Neural cell (in vitro differentiated cells): ENCODE results near the gene LCE2D. TPM values are rescaled to one million over a fixed set of nuclear protein-coding genes. Genes with fewer than 3 reads are reported as not detected.

Experiments
- H2AFZ ChIP-seq: fragments of 200-600, 300-800 bp; sonication (generic), shearing (Covaris generic); 2 replicates; pipeline ENCODE4 v1.6.0; 2014; ENCODE audit warnings: low read depth, mild to moderate bottlenecking, antibody characterized with exemption, low read length, moderate library complexity
- H3F3A ChIP-seq: fragments of 200-600 bp; shearing (Covaris generic); 2 replicates; pipeline ENCODE4 v1.6.1; 2016; ENCODE audit warnings: mild to moderate bottlenecking, moderate library complexity, mixed read lengths, antibody characterized with exemption, low read length; ENCODE audit not compliant: insufficient read depth, poor library complexity, severe bottlenecking
- H3K27ac ChIP-seq: fragments of 200-600, 300-800 bp; sonication (generic), shearing (Covaris generic); 2 replicates; pipeline ENCODE4 v1.5.1; 2014; ENCODE audit warnings: mild to moderate bottlenecking, low read length, moderate library complexity
- H3K27me3 ChIP-seq: fragments of 300-800, 200-600 bp; sonication (generic), shearing (Covaris generic); 2 replicates; pipeline ENCODE4 v1.6.0; 2014; ENCODE audit warnings: mild to moderate bottlenecking, low read depth, low read length, moderate library complexity; ENCODE audit not compliant: insufficient read depth
- H3K36me3 ChIP-seq: fragments of 300-800, 200-600 bp; sonication (generic), shearing (Covaris generic); 2 replicates; pipeline ENCODE4 v1.5.1; 2014; ENCODE audit warnings: mild to moderate bottlenecking, antibody characterized with exemption, low read length, moderate library complexity; ENCODE audit not compliant: insufficient read depth
- H3K4me2 ChIP-seq: fragments of 300-800, 200-600 bp; sonication (generic), shearing (Covaris generic); 2 replicates; pipeline ENCODE4 v1.6.0; 2014; ENCODE audit warnings: mild to moderate bottlenecking, low read length
- H3K4me3 ChIP-seq: fragments of 300-800, 200-600 bp; sonication (generic), shearing (Covaris generic); 2 replicates; pipeline ENCODE4 v1.5.1; 2014; ENCODE audit warnings: mild to moderate bottlenecking, low read length, moderate library complexity
- H3K79me2 ChIP-seq: fragments of 200-600 bp; shearing (Covaris generic); replicated peaks from 2 replicates; pipeline ENCODE4 v1.6.0; 2014; ENCODE audit warnings: mild to moderate bottlenecking, low read length, moderate library complexity; ENCODE audit not compliant: insufficient read depth
- H3K9ac ChIP-seq: fragments of 300-800, 200-600 bp; sonication (generic), shearing (Covaris generic); 2 replicates; pipeline ENCODE4 v1.6.1; 2016; ENCODE audit warnings: mild to moderate bottlenecking, low read length, mixed read lengths
- H3K9me2 ChIP-seq: fragments of 200-600 bp; shearing (Covaris generic); 2 replicates; pipeline ENCODE4 v1.6.1; 2016; ENCODE audit warnings: mild to moderate bottlenecking, low read length, mixed read lengths; ENCODE audit not compliant: insufficient read depth
- H3K9me3 ChIP-seq: fragments of 200-600, 300-800 bp; sonication (generic), shearing (Covaris generic); 2 replicates; pipeline ENCODE4 v1.6.1; 2016; ENCODE audit warnings: mild to moderate bottlenecking, mixed run types, low read length, moderate library complexity, mixed read lengths
- H4K20me1 ChIP-seq: fragments of 200-600 bp; shearing (Covaris generic); 2 replicates; pipeline ENCODE4 v1.6.1; 2016; ENCODE audit warnings: mild to moderate bottlenecking, mixed run types; ENCODE audit not compliant: insufficient read depth
- CTCF ChIP-seq: fragments of 450-650 bp; IDR thresholded peaks from 2 replicates; pipeline ENCODE4 v1.5.1; 2014; ENCODE audit warnings: antibody characterized with exemption, mild to moderate bottlenecking, moderate library complexity; ENCODE audit not compliant: poor library complexity, severe bottlenecking
- EP300 ChIP-seq: fragments of 450-650 bp; conservative IDR thresholded peaks from 2 replicates; pipeline ENCODE4 v1.6.1; 2014; ENCODE audit warnings: antibody characterized with exemption, mild to moderate bottlenecking, moderate library complexity; ENCODE audit not compliant: poor library complexity, severe bottlenecking
- EZH2 ChIP-seq: fragments of 200-600, 300-800 bp; shearing (Covaris generic), sonication (generic); IDR thresholded peaks from 2 replicates; pipeline ENCODE4 v1.6.1; 2014; ENCODE audit warnings: antibody characterized with exemption, low read length, borderline replicate concordance, mild to moderate bottlenecking; ENCODE audit not compliant: insufficient read depth, poor library complexity, severe bottlenecking
- MXI1 ChIP-seq: fragments of 450-650 bp; conservative IDR thresholded peaks from 2 replicates; pipeline ENCODE4 v1.6.1; 2014; ENCODE audit warnings: antibody characterized with exemption, mild to moderate bottlenecking; ENCODE audit not compliant: poor library complexity, severe bottlenecking
- POLR2AphosphoS5 ChIP-seq: IDR thresholded peaks from 2 replicates; pipeline ENCODE4 v1.6.1; 2012
- RAD21 ChIP-seq: fragments of 450-650 bp; conservative IDR thresholded peaks from 2 replicates; pipeline ENCODE4 v1.6.1; 2014; ENCODE audit warnings: antibody characterized with exemption, mild to moderate bottlenecking, moderate library complexity
- REST ChIP-seq: IDR thresholded peaks from 2 replicates; pipeline ENCODE4 v1.6.1; 2012; ENCODE audit warnings: borderline replicate concordance
- SMC3 ChIP-seq: fragments of 450-650 bp; conservative IDR thresholded peaks from 2 replicates; pipeline ENCODE4 v1.6.1; 2014; ENCODE audit warnings: antibody characterized with exemption, mild to moderate bottlenecking, moderate library complexity; ENCODE audit not compliant: poor library complexity
- TAF1 ChIP-seq: IDR thresholded peaks from 2 replicates; pipeline ENCODE4 v1.6.1; 2012; ENCODE audit warnings: low read depth
- polyA plus RNA-seq: library from polyadenylated mRNA; depleted of rRNA; stranded (reverse); fragments of >200 nt; gene quantifications from 2 replicates; pipeline ENCODE4 v1.2.3, GENCODE V29; 2014

The LCE2D gene
- polyA plus RNA-seq, 1 donor from 2014 or later = not detected

GRCh38 chr1:152679459-152679858 is 16.3 kb downstream of the LCE2D start:
- H3K4me2 ChIP-seq = no peak overlapping the region
- no peak overlapping the region for H3K9ac ChIP-seq
- H2AFZ ChIP-seq = no peak overlapping the region
- H3F3A ChIP-seq = no peaks in the 10 kb centered on the region
- TF ChIP-seq EZH2 = no peak
- no peak for TF ChIP-seq POLR2AphosphoS5
- TF ChIP-seq MXI1 = no peak
- TF ChIP-seq TAF1 = no peak
- no peak for TF ChIP-seq RAD21
- TF ChIP-seq SMC3 = no peak
- H3K9me2 ChIP-seq = no peaks in the 10 kb centered on the region
- no peaks in the 10 kb centered on the region for H4K20me1 ChIP-seq
- no peak overlapping the region for H3K4me3 ChIP-seq
- H3K36me3 ChIP-seq = no peaks in the 10 kb centered on the region
- no peaks in the 10 kb centered on the region for H3K27me3 ChIP-seq
- H3K79me2 ChIP-seq = no peaks in the 10 kb centered on the region
- peaks cover 9% of the 10 kb centered on the region for H3K9me3 ChIP-seq
- H3K27ac ChIP-seq = no peak overlapping the region

- Histone ChIP-seq H3K27ac (no peak overlapping the region), H3F3A (no peaks in the 10 kb centered on the region), H4K20me1 (no peaks in the 10 kb centered on the region), H3K79me2 (no peaks in the 10 kb centered on the region), H3K27me3 (no peaks in the 10 kb centered on the region), H3K9me2 (no peaks in the 10 kb centered on the region), H3K4me3 (no peak overlapping the region), H3K36me3 (no peaks in the 10 kb centered on the region), H2AFZ (no peak overlapping the region), H3K9me3 (peaks cover 9% of the 10 kb centered on the region), H3K9ac (no peak overlapping the region), H3K4me2 (no peak overlapping the region)
- TF ChIP-seq REST = no peak
- no peak for TF ChIP-seq POLR2AphosphoS5
- TF ChIP-seq EP300 = no peak
- no peak for TF ChIP-seq TAF1
- TF ChIP-seq RAD21 = no peak
- TF ChIP-seq SMC3 = no peak
- TF ChIP-seq CTCF = no peak
- no peak for TF ChIP-seq EZH2
- TF ChIP-seq MXI1 = no peak
Observed at GRCh38 chr1:152681616-152682015, 18.4 kb downstream of the LCE2D start.

GRCh38 chr1:152683846-152684245 is 20.7 kb downstream of the LCE2D start:
- TF ChIP-seq EZH2 (no peak), CTCF (no peak), TAF1 (no peak), SMC3 (no peak), REST (no peak), RAD21 (no peak), POLR2AphosphoS5 (no peak), EP300 (no peak), MXI1 (no peak)
- Histone ChIP-seq H3K9me2 (no peaks in the 10 kb centered on the region), H3K4me2 (no peak overlapping the region), H3K27ac (no peak overlapping the region), H3K79me2 (no peaks in the 10 kb centered on the region), H3K9me3 (peaks cover 9% of the 10 kb centered on the region), H4K20me1 (no peaks in the 10 kb centered on the region), H3K4me3 (no peak overlapping the region), H3K36me3 (no peaks in the 10 kb centered on the region), H3K9ac (no peak overlapping the region), H3F3A (no peaks in the 10 kb centered on the region), H2AFZ (no peak overlapping the region), H3K27me3 (no peaks in the 10 kb centered on the region)
